NCI-H2171 treated with DMSO at 0.1 percent for 48 hours (cell line): Measurements from ENCODE around the gene SMYD2.

Experiments used
- DNase-seq: peaks from one replicate; lab custom pipeline; 2025; lab: John Stamatoyannopoulos, UW

The SMYD2 gene

DNA sequence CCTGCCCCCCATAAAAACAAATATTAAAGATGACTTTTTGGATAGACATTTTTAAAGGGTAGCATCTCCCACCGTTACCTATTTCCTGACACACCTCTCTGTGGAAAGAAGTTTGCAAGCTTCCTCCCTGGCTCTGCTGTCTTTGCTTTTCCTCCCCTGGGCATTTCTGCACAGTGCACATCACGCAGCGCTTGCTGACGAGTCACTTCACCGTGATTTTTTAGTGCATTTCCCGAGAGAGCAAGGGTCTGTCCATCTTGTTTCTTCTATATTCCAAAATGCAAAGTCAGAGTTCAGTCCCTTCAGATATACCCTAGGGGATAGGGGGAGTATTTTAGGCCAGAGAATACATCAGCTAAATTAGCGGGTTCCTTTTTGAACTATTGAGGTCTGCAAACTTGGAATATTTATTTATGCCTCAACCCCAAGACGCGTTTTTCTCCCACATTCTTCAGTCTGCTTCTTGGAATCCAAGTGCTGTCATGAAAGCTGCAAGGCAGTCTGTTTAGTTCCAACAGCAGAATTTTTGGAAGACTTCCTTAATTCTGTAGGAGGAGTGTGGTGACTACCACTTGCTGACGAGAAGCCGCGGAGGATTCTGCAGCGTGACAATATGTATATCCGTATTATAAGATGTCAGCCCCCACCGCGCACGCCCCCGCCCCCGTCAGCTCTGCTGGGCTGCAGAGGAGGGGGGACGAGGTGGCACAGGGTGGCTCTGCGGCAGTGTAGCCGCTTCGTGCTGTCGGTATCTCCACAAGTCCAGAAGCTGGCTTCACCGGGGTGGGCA lies 22.4 kb downstream of the SMYD2 start:
- DNase-seq = no peak

DNA sequence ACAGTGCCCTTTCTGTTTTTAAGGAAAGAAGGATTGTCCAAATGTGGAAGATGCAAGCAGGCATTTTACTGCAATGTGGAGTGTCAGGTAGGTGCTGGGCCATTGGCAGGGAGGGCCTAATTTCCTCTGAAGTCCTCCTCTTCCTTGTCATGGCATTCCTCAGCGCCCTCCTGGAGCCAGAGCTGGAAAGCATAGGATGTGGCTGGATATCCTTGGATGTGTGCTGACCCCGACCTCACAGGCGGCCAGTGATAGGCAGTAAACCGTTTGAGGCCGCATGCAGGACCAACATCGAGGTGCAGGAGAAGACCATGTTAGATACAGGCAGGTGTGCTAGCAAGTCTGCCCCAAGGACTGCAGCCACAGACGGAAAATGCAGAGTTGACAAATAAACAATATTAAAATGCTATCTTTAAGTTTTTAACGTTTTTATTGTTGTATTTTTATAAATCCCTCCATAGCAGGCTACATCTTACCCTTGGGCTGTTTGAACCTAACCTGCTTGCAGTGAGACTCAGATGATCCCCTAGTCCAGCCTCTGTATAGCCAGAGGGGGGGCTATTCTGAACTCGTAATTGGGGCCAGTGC lies 24.3 kb downstream of the SMYD2 start:
- DNase-seq = no peak

DNA sequence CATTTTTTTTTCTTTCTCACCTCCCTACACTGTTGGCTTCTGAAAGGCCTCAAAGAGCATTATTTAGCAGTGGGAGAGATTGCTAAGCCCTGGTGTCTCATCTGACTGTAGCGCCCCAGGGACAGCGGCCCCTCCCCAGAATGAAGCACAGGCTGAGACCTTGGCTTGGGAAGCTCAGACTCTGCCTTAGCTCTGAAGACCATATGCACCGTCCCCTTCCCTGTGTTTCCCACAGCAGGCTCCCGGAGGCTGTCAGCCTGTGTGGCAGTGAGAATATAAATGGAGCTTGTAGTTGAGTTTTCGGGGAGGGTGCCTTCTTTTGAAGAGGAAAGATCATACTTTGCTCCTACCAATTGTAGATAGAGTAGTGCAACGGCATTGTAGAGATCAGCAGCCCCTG lies 25.3 kb downstream of the SMYD2 start:
- no peak for DNase-seq

DNA sequence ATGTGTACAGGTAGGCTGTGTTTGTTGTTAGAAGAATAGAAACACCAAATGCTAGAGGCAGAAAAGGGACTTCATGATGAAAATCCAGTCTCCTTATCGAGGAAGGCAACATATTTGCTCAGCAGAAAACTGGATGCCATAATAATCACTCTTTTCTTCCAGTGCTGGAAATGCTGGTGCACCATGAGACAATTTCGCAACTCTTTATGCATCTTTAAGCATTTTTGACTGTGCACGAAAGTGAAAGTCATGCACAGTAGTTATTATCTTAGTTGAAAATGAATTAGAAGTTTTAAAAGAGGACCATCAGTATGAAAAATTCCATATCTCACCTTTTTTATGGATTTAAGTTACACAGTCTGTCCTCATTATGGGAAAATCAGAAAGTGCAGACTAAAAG lies 29.1 kb downstream of the SMYD2 start:
- DNase-seq = no peak

DNA sequence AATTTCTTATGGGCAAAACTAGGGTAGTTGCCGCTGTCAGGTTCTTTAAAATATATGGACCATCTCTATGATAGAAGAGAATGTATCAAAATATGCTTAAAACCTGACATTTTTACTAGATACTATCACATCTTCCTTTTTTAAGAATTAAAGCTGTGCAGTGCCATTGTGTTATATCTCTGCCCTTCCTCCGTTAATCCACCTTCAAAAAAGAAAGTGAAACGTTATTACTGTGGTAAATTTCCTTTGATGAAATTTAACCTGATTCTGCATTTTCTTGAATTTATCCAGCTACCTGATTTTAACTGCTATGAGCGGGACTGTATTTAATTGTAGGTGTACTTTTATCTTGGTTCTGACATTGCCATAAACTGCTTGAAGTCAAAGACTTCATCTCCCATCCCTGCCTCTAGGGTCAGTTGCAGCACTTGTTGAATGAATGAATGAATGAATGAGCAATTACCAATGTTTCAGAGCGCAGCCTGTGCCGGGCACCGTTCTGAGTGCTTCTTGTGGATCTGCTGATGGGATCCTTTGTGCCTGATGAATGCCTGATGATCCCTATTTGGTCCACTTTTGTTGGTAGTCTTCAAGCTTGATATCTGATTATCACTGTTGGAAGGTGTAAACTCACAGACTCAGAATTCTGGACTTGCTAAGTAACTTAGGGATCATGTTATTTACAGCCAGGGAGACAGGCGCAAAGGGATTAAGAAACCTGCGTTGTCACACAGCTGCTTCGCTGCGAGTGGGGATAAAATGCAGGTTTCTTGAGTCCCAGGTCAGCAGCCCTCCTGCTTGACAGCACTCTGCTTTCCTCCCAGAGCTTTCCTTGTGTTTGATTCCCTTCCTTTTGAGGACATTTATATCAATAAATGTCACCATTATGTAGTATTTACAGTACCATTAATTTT lies 30.1 kb downstream of the SMYD2 start:
- no peak for DNase-seq

DNA sequence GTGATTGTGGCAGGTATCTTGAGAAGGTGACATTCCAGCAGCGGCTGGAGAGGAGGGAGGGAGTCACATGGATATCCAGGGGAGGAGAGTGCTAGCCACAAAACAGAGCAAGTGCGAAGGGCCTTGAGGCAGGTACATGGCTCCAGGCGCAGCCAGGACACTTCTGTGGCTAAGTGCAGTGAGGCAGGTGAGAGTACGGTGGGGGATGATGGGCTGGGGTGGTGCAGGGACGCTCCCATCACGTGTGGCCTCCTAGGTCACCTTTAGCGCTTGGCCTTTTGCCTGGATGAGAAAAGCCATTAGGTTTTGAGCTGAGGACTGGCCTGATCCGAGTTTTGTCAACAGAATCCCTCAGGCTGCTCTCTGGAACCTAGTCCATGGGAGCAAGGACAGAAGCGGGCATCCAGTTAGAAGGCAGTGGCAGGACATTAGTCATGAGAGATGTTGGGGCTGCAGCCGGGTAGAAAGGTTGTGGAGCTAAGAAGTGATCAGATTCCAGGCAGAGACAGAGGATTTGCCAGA lies 31.6 kb downstream of the SMYD2 start:
- DNase-seq = no peak

DNA sequence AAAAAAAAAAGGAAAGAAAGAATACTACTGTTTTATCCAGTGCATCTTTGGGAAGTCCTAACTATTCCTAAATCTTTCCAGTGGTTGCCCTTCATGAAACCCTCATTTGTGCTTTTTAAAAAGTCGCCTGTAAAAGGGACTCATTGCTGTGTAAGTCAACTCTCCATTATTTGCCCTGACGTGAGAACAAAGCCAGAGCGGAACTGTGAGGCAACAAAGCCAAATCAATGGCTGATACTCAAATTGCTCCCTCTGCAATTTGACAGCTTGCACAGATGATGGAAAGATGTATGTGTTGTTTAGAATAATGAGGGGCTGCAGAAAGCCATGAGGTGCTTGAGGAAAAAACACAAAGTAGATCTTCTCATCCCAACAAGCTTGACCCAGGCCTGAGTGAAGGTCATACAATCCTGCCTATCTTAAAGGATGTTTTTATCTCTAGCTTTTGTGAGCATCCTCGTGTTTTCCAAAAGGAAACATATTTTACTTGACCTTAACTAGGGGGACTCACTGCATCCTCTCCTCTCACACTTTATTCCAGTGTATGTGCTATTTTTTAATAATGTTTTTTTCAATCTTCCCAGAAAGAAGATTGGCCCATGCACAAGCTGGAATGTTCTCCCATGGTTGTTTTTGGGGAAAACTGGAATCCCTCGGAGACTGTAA lies 33.4 kb downstream of the SMYD2 start:
- no peak for DNase-seq

DNA sequence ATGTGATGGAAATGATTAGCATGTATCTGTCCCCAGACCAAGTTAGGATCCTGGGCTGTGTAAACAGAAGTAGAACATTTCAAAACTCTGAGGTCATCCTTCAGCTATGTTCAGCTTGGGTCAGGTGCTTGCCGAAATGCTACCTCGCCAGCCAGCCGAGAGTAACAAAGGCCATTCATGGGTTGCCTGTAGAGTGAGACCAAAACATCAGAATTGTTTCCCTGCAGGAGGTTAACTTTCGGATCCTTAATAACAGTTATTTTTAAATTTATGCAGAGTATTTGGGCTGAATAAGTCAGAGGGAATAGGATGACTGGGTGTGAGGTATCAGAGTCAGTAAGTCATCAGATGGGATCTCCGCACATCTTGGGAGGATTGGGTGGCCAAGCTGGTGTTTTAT lies 35.6 kb downstream of the SMYD2 start:
- DNase-seq = no peak

DNA sequence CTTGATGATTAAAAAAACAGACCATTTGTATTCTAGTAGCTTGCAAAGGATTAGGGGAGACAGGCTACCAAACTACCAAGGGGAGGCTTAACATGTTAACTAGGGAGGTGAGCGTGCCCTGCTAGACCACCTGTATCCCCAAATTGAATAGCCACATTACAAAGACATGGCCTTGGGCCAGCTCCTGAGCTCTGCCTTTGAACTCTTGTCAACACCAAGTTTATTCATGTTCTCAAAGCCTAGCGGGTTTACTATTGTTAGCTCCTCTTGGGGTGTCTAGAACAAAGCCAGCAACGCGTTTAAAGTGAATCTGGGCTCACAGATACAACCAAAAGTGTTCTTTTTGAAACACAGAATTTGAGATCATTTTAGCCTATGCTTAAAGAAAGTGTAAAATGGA lies 36.3 kb downstream of the SMYD2 start:
- no peak for DNase-seq

DNA sequence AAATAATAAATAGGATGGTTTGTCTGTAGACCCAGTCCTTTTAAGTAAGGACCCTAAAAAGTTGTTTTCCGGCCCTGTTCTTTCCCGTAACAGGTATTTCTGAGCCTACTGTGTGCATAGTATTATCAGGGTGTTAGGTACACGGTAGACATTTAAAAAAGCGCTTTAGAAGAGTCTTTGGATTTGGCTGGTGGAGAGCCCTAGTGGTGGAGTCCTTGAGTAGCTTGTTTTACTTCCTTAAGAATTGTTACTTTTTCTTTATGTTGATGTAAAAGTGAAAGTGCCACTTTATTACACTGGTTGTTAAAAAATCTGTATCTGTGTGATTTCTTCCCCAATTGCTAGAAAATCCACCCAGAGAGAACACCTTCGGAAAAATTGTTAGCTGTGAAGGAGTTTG lies 36.8 kb downstream of the SMYD2 start:
- no peak for DNase-seq

DNA sequence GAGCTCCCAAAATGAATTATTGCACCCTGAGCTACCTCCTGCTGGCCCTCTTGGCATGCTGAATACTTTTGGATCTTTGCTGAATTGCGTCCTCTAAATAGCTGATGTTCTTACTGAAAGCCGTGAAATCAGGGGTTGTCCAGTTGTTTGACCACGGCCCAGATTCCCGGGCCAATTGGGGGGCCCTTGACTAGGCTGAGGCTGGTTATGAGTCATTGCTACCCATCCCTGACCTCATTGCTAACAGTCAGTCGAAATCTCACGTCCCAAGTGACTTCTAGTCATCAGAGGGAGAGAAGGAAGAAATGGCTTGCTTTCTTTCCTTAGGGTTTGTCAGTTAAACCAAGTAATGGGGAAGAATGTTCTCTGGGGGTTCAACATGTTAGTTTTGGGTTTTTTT lies 37.4 kb downstream of the SMYD2 start:
- DNase-seq = no peak

DNA sequence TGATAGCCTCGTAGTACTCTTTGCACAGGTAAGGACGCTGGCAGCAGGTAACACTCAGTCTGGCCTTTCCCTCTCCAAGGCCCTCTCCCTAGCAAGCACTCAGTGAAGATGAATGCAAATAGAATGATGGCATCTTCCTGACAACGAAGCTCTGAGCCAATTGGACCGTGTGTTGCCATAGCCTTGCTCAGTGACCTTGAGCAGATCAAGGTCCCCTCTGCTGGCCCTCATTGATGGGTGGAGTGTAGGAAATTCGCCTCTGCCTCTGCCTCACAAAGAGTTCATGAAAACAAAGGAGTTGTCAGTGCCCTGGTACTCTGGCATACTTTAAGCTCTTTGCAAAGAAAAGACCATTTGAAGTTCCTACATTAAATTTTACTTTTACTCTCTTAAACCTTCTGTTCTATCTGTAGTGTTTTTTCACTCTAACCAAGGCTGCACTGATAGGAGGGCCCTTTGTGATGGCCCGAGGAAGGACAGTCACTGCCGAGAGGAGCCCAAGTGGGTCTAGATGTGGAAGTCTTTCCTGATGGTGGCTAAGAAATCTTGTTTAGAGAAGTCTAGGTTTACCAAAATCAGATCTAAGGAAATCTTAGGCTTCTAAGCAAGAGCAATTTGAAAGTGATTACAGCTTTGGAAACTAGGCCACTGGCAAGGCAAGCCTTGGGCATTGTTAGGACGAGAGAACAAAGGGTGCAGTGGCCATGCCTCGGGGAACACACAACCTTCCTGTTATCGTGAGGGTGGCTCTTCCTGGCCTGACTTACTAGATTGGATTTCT lies 38.2 kb downstream of the SMYD2 start:
- no peak for DNase-seq

DNA sequence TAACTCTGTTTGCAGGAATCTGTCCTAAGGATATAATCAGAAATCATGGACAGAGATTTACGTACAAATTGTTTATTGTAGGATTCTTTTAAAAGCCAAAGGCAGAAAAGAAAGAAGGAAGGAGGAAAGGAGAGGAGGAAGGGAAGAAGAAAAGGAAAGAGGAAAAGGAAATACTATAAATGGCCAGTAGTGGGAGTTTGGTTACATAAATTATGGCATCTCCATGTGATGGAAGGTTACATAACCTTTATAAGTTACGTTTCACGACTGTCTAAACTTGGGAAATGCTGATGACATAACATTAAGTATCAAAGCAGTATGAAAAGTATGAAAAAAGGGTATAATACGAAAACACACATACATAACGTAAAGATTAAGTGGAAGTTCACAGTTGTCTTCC lies 39.0 kb downstream of the SMYD2 start:
- DNase-seq = no peak

DNA sequence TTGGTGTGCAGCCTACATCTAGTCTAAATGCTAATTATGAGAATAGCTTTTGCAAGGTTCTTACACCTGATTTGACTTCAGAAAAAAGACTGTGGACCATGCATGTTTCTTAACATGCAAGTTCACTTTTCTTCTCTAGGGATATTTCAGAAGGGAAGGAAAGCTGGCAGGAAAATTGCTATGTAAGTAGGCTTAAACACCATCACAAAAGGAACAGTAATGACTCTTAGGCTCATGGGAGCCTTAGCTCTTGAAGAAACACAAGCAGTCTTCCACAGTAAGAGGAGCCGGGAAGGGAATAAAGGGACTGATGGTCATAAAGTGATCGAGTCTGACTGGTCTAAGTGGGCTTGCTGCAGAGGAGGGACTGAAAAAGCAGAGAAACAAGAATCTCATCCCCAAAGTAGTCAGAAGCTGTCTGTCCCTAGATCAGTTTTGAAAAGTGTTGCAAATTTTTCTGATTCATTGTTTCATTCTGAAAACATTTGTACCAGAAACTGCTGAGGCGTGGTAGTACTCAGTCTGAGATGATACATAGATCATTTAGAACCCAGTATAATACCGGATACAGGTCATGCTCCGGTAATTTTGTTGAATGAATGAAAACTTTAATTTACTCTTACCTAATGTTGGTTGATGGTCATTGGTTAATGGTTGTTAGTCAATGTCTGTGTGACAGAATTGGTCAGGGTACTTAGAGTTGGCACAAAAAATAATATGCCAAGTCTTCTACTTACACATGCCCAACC lies 40.9 kb downstream of the SMYD2 start:
- no peak for DNase-seq

DNA sequence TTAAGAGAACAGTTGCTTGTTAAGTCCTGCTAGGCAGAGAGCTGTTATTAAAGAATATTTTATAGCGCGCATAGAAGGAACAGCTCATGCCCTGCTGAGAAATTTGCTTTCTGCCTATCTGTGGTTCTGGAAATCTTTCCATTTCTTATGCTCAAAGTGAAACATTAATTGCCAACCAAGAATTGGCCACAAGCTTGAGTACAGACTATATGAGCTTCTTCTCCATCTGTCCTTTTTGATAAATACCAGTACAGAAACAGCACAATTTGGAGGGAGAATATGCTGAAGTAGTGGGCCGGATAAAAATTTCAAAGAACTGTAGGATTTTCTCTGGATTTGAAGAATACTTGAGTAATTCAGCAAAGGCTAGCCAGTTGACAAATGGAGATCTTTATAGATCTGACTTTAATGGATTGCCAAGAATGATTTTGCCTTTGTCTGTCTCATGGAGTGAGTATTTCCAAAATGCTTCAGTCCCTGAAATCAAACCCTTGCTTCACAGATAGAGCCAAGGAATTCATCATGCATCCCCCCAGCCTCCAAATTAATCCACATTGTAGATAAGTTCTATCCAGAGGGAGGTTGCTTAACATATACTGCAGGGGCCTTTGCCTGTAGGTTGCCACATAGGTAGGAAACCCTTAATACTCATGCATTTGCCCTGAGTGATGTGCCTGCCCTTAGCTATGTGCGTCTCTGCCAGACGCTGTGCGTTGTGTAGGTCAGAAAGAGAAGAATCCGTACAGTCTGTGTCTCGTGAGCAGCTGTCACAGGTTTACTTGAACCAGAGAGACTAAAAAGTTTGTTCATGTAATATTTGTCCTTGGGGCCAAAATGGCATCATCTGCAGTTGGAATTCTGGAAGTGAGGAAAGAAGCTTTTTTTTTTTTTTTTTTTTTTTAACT lies 44.2 kb downstream of the SMYD2 start:
- DNase-seq = no peak

DNA sequence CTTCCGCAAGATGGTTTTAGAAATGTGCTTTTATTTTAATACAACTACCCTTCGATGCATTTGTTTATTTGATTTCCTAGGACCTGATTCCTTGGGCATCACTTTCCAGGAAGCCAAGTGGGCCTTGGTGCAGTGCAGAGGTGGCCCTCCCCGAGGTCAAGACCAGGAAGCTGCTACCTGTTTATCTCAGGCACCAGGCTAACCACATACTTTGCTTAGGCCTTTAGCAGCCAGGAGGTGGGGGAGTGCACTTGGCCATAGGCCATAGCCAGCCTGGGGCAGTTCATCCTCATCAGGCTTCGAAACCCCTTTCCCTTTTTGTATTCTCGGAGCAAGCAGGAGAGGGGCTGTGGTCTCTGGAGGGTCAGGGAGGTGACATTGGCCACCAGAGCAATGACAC lies 45.4 kb downstream of the SMYD2 start:
- DNase-seq = no peak

DNA sequence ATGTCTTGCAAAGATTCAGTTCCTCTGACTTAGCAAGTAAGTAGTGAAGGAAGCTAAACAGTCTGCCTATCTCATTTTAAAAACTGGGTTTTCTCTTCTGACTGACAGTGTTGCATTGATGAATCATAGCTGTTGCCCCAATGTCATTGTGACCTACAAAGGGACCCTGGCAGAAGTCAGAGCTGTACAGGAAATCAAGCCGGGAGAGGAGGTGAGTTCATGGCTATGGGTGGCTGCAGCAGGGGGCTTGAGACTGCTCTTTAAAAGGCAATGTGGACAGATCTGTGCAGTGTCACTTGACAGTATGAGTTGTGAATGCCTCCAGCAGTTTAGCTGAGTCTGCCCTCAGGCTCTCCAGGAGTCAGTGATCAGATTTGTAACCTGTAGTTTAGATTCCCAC lies 46.6 kb downstream of the SMYD2 start:
- no peak for DNase-seq

DNA sequence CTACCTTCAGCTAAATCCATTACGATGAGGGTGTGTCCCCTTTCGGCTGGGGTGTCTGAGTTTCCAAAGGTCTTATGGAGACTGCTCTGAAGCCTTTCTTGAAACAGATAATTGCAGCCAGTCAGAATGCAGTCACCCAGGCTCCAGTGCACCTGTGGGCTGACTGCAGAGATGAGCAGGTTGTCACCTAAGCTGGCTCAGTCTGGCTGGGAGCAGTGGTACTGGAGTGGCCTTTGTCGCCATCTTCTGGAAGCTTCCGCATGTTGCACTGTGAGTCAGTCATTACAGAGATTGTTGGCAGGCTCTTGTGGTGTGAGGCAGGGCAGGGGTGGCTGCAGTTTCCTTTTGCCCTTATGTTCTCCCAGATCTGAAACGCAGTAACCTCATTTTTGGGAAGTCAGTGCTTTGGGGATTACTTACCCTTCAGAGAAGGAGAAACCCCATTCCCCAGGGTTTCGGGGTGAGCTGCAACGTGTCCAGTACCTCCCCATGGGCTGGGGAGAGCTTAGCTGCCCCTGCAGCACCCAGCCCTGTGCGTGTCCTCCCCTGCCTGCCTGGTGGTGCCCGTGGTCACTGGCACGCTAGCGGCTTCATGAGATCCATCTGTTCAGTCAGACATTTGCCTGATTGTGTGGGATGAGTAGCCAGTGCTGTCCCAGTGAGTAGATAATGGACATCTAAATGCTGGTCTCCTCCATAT lies 48.0 kb downstream of the SMYD2 start:
- DNase-seq = peak; percentile 75
